H9 (cell line): ENCODE measurements around the gene ITPKB. TPM values are rescaled to one million over a fixed set of nuclear protein-coding genes. Genes with fewer than 3 reads are reported as not detected.

Experiments
- DNase-seq: peaks from one replicate; pipeline ENCODE4 v3.0.0-alpha.2; 2017
- H2AFZ ChIP-seq: one replicate; pipeline ENCODE4 v1.6.1; 2013; ENCODE audit warnings: mild to moderate bottlenecking, low read length, control low read depth, moderate library complexity
- H2AK5ac ChIP-seq: 2 replicates; pipeline ENCODE4 v1.6.1; 2013; ENCODE audit warnings: low read length, control low read depth, mixed read lengths; ENCODE audit not compliant: insufficient read length
- H2BK120ac ChIP-seq: one replicate; pipeline ENCODE4 v1.6.1; 2013; ENCODE audit warnings: low read depth, mild to moderate bottlenecking, low read length, control low read depth, inconsistent platforms; ENCODE audit not compliant: poor library complexity, severe bottlenecking
- H2BK12ac ChIP-seq: 2 replicates; pipeline ENCODE4 v1.6.1; 2013; ENCODE audit warnings: low read length, control low read depth, mixed read lengths, low read depth; ENCODE audit not compliant: insufficient read length
- H2BK15ac ChIP-seq: 2 replicates; pipeline ENCODE4 v1.6.1; 2013; ENCODE audit warnings: low read depth, low read length, control low read depth
- H2BK20ac ChIP-seq: one replicate; pipeline ENCODE4 v1.6.1; 2013; ENCODE audit warnings: low read depth, mild to moderate bottlenecking, low read length, control low read depth, inconsistent platforms; ENCODE audit not compliant: poor library complexity, severe bottlenecking
- H2BK5ac ChIP-seq: 2 replicates; pipeline ENCODE4 v1.6.1; 2013; ENCODE audit warnings: low read length, control low read depth, mixed read lengths; ENCODE audit not compliant: insufficient read length
- H3K14ac ChIP-seq: 2 replicates; pipeline ENCODE4 v1.6.1; 2013; ENCODE audit warnings: low read length, control low read depth; ENCODE audit not compliant: insufficient read depth
- H3K18ac ChIP-seq: 2 replicates; pipeline ENCODE4 v1.6.1; 2013; ENCODE audit warnings: low read depth, mild to moderate bottlenecking, mixed read lengths, low read length, control low read depth; ENCODE audit not compliant: insufficient read length
- H3K23ac ChIP-seq: 2 replicates; pipeline ENCODE4 v1.6.1; 2013; ENCODE audit warnings: low read length, control low read depth, mixed read lengths, low read depth; ENCODE audit not compliant: insufficient read length
- H3K23me2 ChIP-seq: 2 replicates; pipeline ENCODE4 v1.6.1; 2013; ENCODE audit warnings: low read depth, mild to moderate bottlenecking, mixed read lengths, low read length, control low read depth; ENCODE audit not compliant: insufficient read length, poor library complexity, severe bottlenecking
- H3K27ac ChIP-seq: 2 replicates; pipeline ENCODE4 v1.5.1; 2013; ENCODE audit warnings: low read length, control low read depth, mixed read lengths, low read depth; ENCODE audit not compliant: insufficient read length
- H3K27me3 ChIP-seq: 2 replicates; pipeline ENCODE4 v1.6.1; 2013; ENCODE audit warnings: low read length, control low read depth, inconsistent platforms; ENCODE audit not compliant: insufficient read depth
- H3K4ac ChIP-seq: 2 replicates; pipeline ENCODE4 v1.6.1; 2013; ENCODE audit warnings: low read depth, mild to moderate bottlenecking, control low read depth, inconsistent platforms, low read length, moderate library complexity
- H3K4me1 ChIP-seq: 2 replicates; pipeline ENCODE4 v1.6.1; 2013; ENCODE audit warnings: low read length, control low read depth, inconsistent platforms; ENCODE audit not compliant: insufficient read depth
- H3K4me2 ChIP-seq: 2 replicates; pipeline ENCODE4 v1.6.1; 2013; ENCODE audit warnings: low read length, control low read depth, mixed read lengths; ENCODE audit not compliant: insufficient read length, insufficient read depth
- H3K56ac ChIP-seq: 2 replicates; pipeline ENCODE4 v1.6.1; 2013; ENCODE audit warnings: low read depth, mild to moderate bottlenecking, mixed read lengths, low read length, control low read depth; ENCODE audit not compliant: insufficient read length
- H3K79me1 ChIP-seq: 2 replicates; pipeline ENCODE4 v1.6.1; 2013; ENCODE audit warnings: low read depth, mild to moderate bottlenecking, moderate library complexity, low read length, control low read depth, inconsistent platforms; ENCODE audit not compliant: insufficient read depth, poor library complexity, severe bottlenecking
- H3K79me2 ChIP-seq: 2 replicates; pipeline ENCODE4 v1.6.1; 2013; ENCODE audit warnings: low read length, control low read depth, inconsistent platforms; ENCODE audit not compliant: insufficient read depth
- H3K9ac ChIP-seq: 2 replicates; pipeline ENCODE4 v1.6.1; 2013; ENCODE audit warnings: low read length, control low read depth, mixed read lengths; ENCODE audit not compliant: insufficient read length; ENCODE audit errors: extremely low read depth
- H3K9me3 ChIP-seq: one replicate; pipeline ENCODE4 v1.6.1; 2013; ENCODE audit warnings: low read depth, low read length, inconsistent platforms; ENCODE audit not compliant: control insufficient read depth
- H3T11ph ChIP-seq: one replicate; pipeline ENCODE4 v1.6.1; 2013; ENCODE audit warnings: mild to moderate bottlenecking, low read length, control low read depth, inconsistent platforms
- H4K20me1 ChIP-seq: one replicate; pipeline ENCODE4 v1.6.1; 2013; ENCODE audit not compliant: control insufficient read depth, insufficient read length, insufficient read depth
- H4K5ac ChIP-seq: 2 replicates; pipeline ENCODE4 v1.6.1; 2013; ENCODE audit warnings: low read depth, mild to moderate bottlenecking, mixed read lengths, low read length, control low read depth; ENCODE audit not compliant: insufficient read length
- H4K8ac ChIP-seq: replicated peaks from 2 replicates; pipeline ENCODE4 v1.6.1; 2013; ENCODE audit warnings: low read length, control low read depth, mixed read lengths, low read depth; ENCODE audit not compliant: insufficient read length
- H4K91ac ChIP-seq: 2 replicates; pipeline ENCODE4 v1.6.1; 2013; ENCODE audit warnings: low read depth, mild to moderate bottlenecking, moderate library complexity, mixed read lengths, low read length, control low read depth; ENCODE audit not compliant: insufficient read length
- H3K27ac Mint-ChIP-seq, 3 experiments: 2 replicates in 2 of 3; 3 replicates in 1 of 3; pipeline ENCODE4 v1.8.0; 2020 to 2021; ENCODE audit warnings: mixed read lengths in 3 of 3, mild to moderate bottlenecking in 1 of 3, moderate library complexity in 1 of 3
- H3K27me3 Mint-ChIP-seq: 2 replicates; pipeline ENCODE4 v1.8.0; 2021; ENCODE audit warnings: low read depth, mild to moderate bottlenecking, moderate library complexity, mixed read lengths
- H3K36me3 Mint-ChIP-seq, 3 experiments: 2 replicates in 2 of 3; 3 replicates in 1 of 3; pipeline ENCODE4 v1.8.0; 2020 to 2021; ENCODE audit warnings: low read depth in 3 of 3, mixed read lengths in 3 of 3; ENCODE audit not compliant: insufficient read depth in 1 of 3
- H3K4me1 Mint-ChIP-seq, 2 experiments: 2 replicates each; pipeline ENCODE4 v1.8.0; 2020; ENCODE audit warnings: mixed read lengths in 2 of 2
- H3K4me3 Mint-ChIP-seq, 2 experiments: 2 replicates in 1 of 2; 3 replicates in 1 of 2; pipeline ENCODE4 v1.8.0; 2020 to 2021; ENCODE audit warnings: mild to moderate bottlenecking in 2 of 2, mixed read lengths in 2 of 2, moderate library complexity in 1 of 2
- H3K9me3 Mint-ChIP-seq, 2 experiments: 2 replicates in 1 of 2; 3 replicates in 1 of 2; pipeline ENCODE4 v1.8.0; 2020; ENCODE audit warnings: mild to moderate bottlenecking in 2 of 2, mixed read lengths in 2 of 2, moderate library complexity in 1 of 2
- WGBS: extraction: QIAGEN DNeasy Blood & Tissue Kit; methylation state at CpG from one replicate; pipeline ENCODE4 v1.1.7; 2013; ENCODE audit warnings: missing lambda C conversion rate, low lambda C conversion rate, mixed read lengths; ENCODE audit not compliant: insufficient read length; ENCODE audit errors: extremely low coverage; 5-methylcytosine and 5-hydroxymethylcytosine counted together
- total RNA-seq: library from RNA; stranded (reverse); gene quantifications from 2 replicates; pipeline ENCODE4 v1.2.1, GENCODE V29; 2021
- TF ChIP-seq, protein P1 (sequence below): fragments of 200-600 bp; sonication (generic); conservative IDR thresholded peaks from 3 replicates; pipeline ENCODE4 v1.8.0; 2021; ENCODE audit warnings: antibody characterized with exemption, mild to moderate bottlenecking

ITPKB gene
- total RNA-seq, 1 experiment from 2014 or later: 3.8 TPM

DNA sequence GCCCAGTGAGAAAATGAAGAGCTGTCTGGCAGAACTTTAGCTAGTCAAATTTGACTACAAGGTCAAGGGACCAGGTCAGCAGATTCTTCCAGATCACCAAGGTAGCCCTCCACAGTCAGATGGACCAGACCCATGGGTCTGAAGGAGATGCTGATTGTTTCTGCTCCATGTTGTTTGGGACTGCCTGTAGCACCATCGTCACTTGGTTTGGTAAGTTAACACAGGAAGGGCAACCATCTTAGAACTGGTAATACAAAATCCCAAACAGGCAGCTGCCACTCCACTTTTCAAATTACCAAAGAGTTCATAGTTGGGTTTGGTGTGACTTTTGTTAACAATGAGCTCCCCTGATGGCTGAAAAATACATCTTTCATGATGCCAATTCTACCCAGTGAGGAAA, 9.0 kb downstream of the ITPKB start:
- H4K5ac ChIP-seq: no peak overlapping the region
- no peaks in the 10 kb centered on the region for H4K20me1 ChIP-seq
- no peak overlapping the region for H2AFZ ChIP-seq
- no peak overlapping the region for H3K27ac ChIP-seq
- no peak overlapping the region for H2BK12ac ChIP-seq
- peaks cover 11% of the 10 kb centered on the region; the same call in 1 of the 2 replicates for H3K4me1 ChIP-seq
- H2BK5ac ChIP-seq: no peak overlapping the region
- no peak for DNase-seq
- H3K14ac ChIP-seq: no peak overlapping the region
- no peak overlapping the region for H3K18ac ChIP-seq
- no peak overlapping the region for H3K4ac ChIP-seq
- H4K8ac ChIP-seq: no peak overlapping the region
- Mint-ChIP-seq H3K27me3 (no peaks in the 10 kb centered on the region; the same call in none of the 2 replicates), H3K27ac (no peak overlapping the region), H3K4me1 (peaks cover 46 to 50% of the 10 kb centered on the region in 2 experiments), H3K4me3 (no peak overlapping the region), H3K9me3 (no peaks in the 10 kb centered on the region), H3K36me3 (peaks cover 0 to 5% (median 0%) of the 10 kb centered on the region in 3 experiments; a peak in 1 of 7 replicates)
- H3K4me2 ChIP-seq: no peak overlapping the region
- H4K91ac ChIP-seq: no peak overlapping the region
- no peak overlapping the region for H2BK120ac ChIP-seq
- no peaks in the 10 kb centered on the region for H3K79me1 ChIP-seq
- H3K23ac ChIP-seq: no peak overlapping the region
- H3K56ac ChIP-seq: no peak overlapping the region
- no peaks in the 10 kb centered on the region for H3K9me3 ChIP-seq
- TF ChIP-seq, protein P1, sequence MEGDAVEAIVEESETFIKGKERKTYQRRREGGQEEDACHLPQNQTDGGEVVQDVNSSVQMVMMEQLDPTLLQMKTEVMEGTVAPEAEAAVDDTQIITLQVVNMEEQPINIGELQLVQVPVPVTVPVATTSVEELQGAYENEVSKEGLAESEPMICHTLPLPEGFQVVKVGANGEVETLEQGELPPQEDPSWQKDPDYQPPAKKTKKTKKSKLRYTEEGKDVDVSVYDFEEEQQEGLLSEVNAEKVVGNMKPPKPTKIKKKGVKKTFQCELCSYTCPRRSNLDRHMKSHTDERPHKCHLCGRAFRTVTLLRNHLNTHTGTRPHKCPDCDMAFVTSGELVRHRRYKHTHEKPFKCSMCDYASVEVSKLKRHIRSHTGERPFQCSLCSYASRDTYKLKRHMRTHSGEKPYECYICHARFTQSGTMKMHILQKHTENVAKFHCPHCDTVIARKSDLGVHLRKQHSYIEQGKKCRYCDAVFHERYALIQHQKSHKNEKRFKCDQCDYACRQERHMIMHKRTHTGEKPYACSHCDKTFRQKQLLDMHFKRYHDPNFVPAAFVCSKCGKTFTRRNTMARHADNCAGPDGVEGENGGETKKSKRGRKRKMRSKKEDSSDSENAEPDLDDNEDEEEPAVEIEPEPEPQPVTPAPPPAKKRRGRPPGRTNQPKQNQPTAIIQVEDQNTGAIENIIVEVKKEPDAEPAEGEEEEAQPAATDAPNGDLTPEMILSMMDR: no peak
- WGBS: no CpG with 5 or more reads among the region's 1 CpG
- H2BK20ac ChIP-seq: no peak overlapping the region
- no peak overlapping the region for H2AK5ac ChIP-seq
- H3K23me2 ChIP-seq: no peaks in the 10 kb centered on the region
- no peak overlapping the region for H2BK15ac ChIP-seq
- no peaks in the 10 kb centered on the region for H3K27me3 ChIP-seq
- no peak overlapping the region for H3K9ac ChIP-seq
- no peak overlapping the region for H3T11ph ChIP-seq
- no peaks in the 10 kb centered on the region for H3K79me2 ChIP-seq
